Activated CD4-positive, alpha-beta T cell treated with anti-CD3 and anti-CD28 coated beads, Interleukin-2, amount 50 U/mL, for 48 hours (primary cell): ENCODE results near the gene SMIM14.
"Not testable (repeated sequence)": the region's sequence is repeated elsewhere in the genome, so short reads cannot be mapped to it uniquely, and the experiment has no call there.

Experiments used
- DNase-seq, 2 experiments: peaks; one replicate each; pipeline ENCODE4 v3.0.0-alpha.2; 2020

SMIM14 gene

GRCh38 chr4:39642885-39643552 is 4.4 kb upstream of the SMIM14 start:
- DNase-seq, result no peak

GRCh38 chr4:39641451-39641850 is 2.8 kb upstream of the SMIM14 start:
- no peak for DNase-seq

- DNase-seq, result peak; percentile 16 to 35
Measured at GRCh38 chr4:39637586-39638353, 895 bp downstream of the SMIM14 start.

- no peak for DNase-seq
Measured at GRCh38 chr4:39637221-39637585, 1.5 kb downstream of the SMIM14 start.

GRCh38 chr4:39636531-39637184 is 2.0 kb downstream of the SMIM14 start:
- DNase-seq, result no peak

GRCh38 chr4:39635023-39635422 is 3.6 kb downstream of the SMIM14 start:
- no peak for DNase-seq

- DNase-seq, result no peak
Measured at GRCh38 chr4:39631700-39632079, 7.0 kb downstream of the SMIM14 start.

- no peak for DNase-seq
Measured at GRCh38 chr4:39627413-39627812, 11.3 kb downstream of the SMIM14 start.

- DNase-seq, result no peak
Measured at GRCh38 chr4:39626913-39627312, 11.8 kb downstream of the SMIM14 start.

- no peak for DNase-seq
Measured at GRCh38 chr4:39626261-39626660, 12.4 kb downstream of the SMIM14 start.

GRCh38 chr4:39621582-39621981 is 17.1 kb downstream of the SMIM14 start:
- no peak for DNase-seq

- DNase-seq, result no peak
Measured at GRCh38 chr4:39620551-39621313, 17.9 kb downstream of the SMIM14 start.

- DNase-seq, result no peak
Measured at GRCh38 chr4:39617534-39617933, 21.1 kb downstream of the SMIM14 start.

GRCh38 chr4:39616651-39617050 is 22.0 kb downstream of the SMIM14 start:
- DNase-seq, result no peak

- not testable (repeated sequence) for DNase-seq
Measured at GRCh38 chr4:39616112-39616511, 22.6 kb downstream of the SMIM14 start.

- no peak for DNase-seq
Measured at GRCh38 chr4:39614487-39615162, 24.0 kb downstream of the SMIM14 start.

GRCh38 chr4:39613093-39613656 is 25.5 kb downstream of the SMIM14 start:
- no peak for DNase-seq

GRCh38 chr4:39609454-39609931 is 29.2 kb downstream of the SMIM14 start:
- DNase-seq, result no peak

- no peak for DNase-seq
Measured at GRCh38 chr4:39608451-39608850, 30.2 kb downstream of the SMIM14 start.

GRCh38 chr4:39606747-39607146 is 31.9 kb downstream of the SMIM14 start:
- no peak for DNase-seq

GRCh38 chr4:39597695-39598381 is 40.8 kb downstream of the SMIM14 start:
- DNase-seq, result no peak

- DNase-seq, result no peak
Measured at GRCh38 chr4:39596971-39597370, 41.7 kb downstream of the SMIM14 start.
